T-cell (primary cell): Measurements from ENCODE around the gene NDRG2. TPM values are rescaled to one million over a fixed set of nuclear protein-coding genes. Genes with fewer than 3 reads are reported as not detected.
A peak's percentile ranks its signal among the peaks of the same experiment; 100 is the strongest.
"Not testable (repeated sequence)": the region's sequence is repeated elsewhere in the genome, so short reads cannot be mapped to it uniquely, and the experiment has no call there.

ENCODE experiments used
- ATAC-seq, 4 experiments: fragments of 200-7000 bp in 3 of 4; fragments of 150-1000 bp in 1 of 4; cut with Tn5 transposase; replicated peaks in 1 of 4; 1 replicate in 3 of 4; 2 replicates in 1 of 4; pipeline ENCODE4 v1.10.0; 2021; ENCODE audit warnings: moderate library complexity in 3 of 4, mild to moderate bottlenecking in 2 of 4, moderate number of reproducible peaks in 1 of 4
- CTCF ChIA-PET, 2 donors: fragments of 300-600 bp; sonication (Branson Sonifier 250); formaldehyde crosslinking; loops; one replicate each; lab custom pipeline; 2022; ENCODE audit warnings: antibody characterized with exemption in 2 of 2; lab: Charles Lee
- POLR2A ChIA-PET, 2 donors: fragments of 300-600 bp; sonication (Branson Sonifier 250); formaldehyde crosslinking; loops; one replicate each; lab custom pipeline; 2022; ENCODE audit warnings: antibody characterized with exemption in 2 of 2; lab: Charles Lee
- DNase-seq, 35 experiments: peaks; one replicate each; pipeline versions ENCODE4 v3.0.0 to v3.0.0-alpha.2; 2013 to 2023
- H3K27ac ChIP-seq: one replicate; pipeline ENCODE4 v1.5.1; 2013; ENCODE audit warnings: low read length
- H3K27me3 ChIP-seq, 2 experiments: replicated peaks in 1 of 2; 1 replicate in 1 of 2; 2 replicates in 1 of 2; pipeline versions ENCODE4 v1.6.1 to v1.7.0; 2013; ENCODE audit warnings: low read length in 1 of 2, mixed read lengths in 1 of 2; ENCODE audit not compliant: control insufficient read depth in 2 of 2, insufficient read depth in 2 of 2; ENCODE audit errors: extremely low read depth in 1 of 2
- H3K36me3 ChIP-seq, 2 donors: 1 replicate in 1 of 2; 2 replicates in 1 of 2; pipeline versions ENCODE4 v1.6.1 to v1.7.0; 2013; ENCODE audit warnings: low read length in 1 of 2; ENCODE audit not compliant: control insufficient read depth in 2 of 2, insufficient read depth in 1 of 2; ENCODE audit errors: extremely low read depth in 1 of 2
- H3K4me1 ChIP-seq, 2 experiments: 1 replicate in 1 of 2; 2 replicates in 1 of 2; pipeline versions ENCODE4 v1.6.1 to v1.7.0; 2013; ENCODE audit warnings: low read length in 2 of 2, mixed read lengths in 1 of 2; ENCODE audit not compliant: insufficient read depth in 2 of 2, control insufficient read depth in 1 of 2; ENCODE audit errors: extremely low read depth in 1 of 2
- H3K4me3 ChIP-seq, 2 donors: 1 replicate in 1 of 2; 2 replicates in 1 of 2; pipeline versions ENCODE4 v1.5.1 to v1.7.0; 2013; ENCODE audit warnings: mild to moderate bottlenecking in 2 of 2, low read length in 1 of 2, moderate library complexity in 1 of 2; ENCODE audit not compliant: control insufficient read depth in 1 of 2; ENCODE audit errors: extremely low read depth in 1 of 2
- H3K9me3 ChIP-seq: 2 replicates; pipeline ENCODE4 v1.7.0; 2013
- H3K27ac Mint-ChIP-seq, 2 donors: one replicate each; pipeline ENCODE4 v1.8.0; 2020 to 2021; ENCODE audit warnings: mild to moderate bottlenecking in 2 of 2, mixed read lengths in 2 of 2
- H3K27me3 Mint-ChIP-seq, 2 donors: one replicate each; pipeline ENCODE4 v1.8.0; 2021 to 2022; ENCODE audit warnings: mixed read lengths in 2 of 2
- H3K36me3 Mint-ChIP-seq: one replicate; pipeline ENCODE4 v1.8.0; 2021; ENCODE audit warnings: mixed read lengths
- H3K4me1 Mint-ChIP-seq, 3 donors: one replicate each; pipeline ENCODE4 v1.8.0; 2020 to 2022; ENCODE audit warnings: mixed read lengths in 3 of 3, mild to moderate bottlenecking in 1 of 3
- H3K4me3 Mint-ChIP-seq, 3 donors: one replicate each; pipeline ENCODE4 v1.8.0; 2020 to 2022; ENCODE audit warnings: mild to moderate bottlenecking in 3 of 3, mixed read lengths in 3 of 3, moderate library complexity in 3 of 3
- H3K9me3 Mint-ChIP-seq, 3 donors: one replicate each; pipeline ENCODE4 v1.8.0; 2020 to 2022; ENCODE audit warnings: mixed read lengths in 3 of 3
- WGBS: methylation state at CpG from one replicate; pipeline ENCODE4 v1.1.5; 2013; ENCODE audit warnings: missing lambda C conversion rate; ENCODE audit not compliant: insufficient coverage; 5-methylcytosine and 5-hydroxymethylcytosine counted together
- total RNA-seq, 35 experiments: library from RNA in 6 of 35; stranded (reverse) in 6 of 35; fragments of 120-200 nt in 1 of 35; gene quantifications; one replicate each; pipeline versions ENCODE4 v1.2.1 to v1.2.4 and lab custom pipeline; 2013 to 2026

Gene NDRG2
- total RNA-seq, 5 donors from 2014 or later (not counting 1 experiment from before 2014, with no cell fraction given): 26.1 to 28.2 (median 27.1) TPM

GRCh38 chr14:21016413-21017190, 8.3 kb downstream of the NDRG2 start:
- no peak for DNase-seq
- no peak overlapping the region for H3K4me3 Mint-ChIP-seq
- H3K4me3 ChIP-seq: no peak overlapping the region
- ChIA-PET CTCF (interaction anchor here (0.6 to 5.5 kb wide), 13 partner anchors 9 to 537 kb away, joined by 3 to 53 read pairs (median 5); partner anchors contain the start of gene RNASE7 (in 1 of the 2)), POLR2A (no interaction called here)
- H3K4me1 ChIP-seq: no peaks in the 10 kb centered on the region
- peaks cover 13 to 19% of the 10 kb centered on the region in 2 donors for H3K27me3 Mint-ChIP-seq
- H3K9me3 ChIP-seq: no peaks in the 10 kb centered on the region
- peaks cover 31% of the 10 kb centered on the region for H3K36me3 Mint-ChIP-seq
- no peak for ATAC-seq
- H3K27ac Mint-ChIP-seq: no peak overlapping the region
- H3K4me1 Mint-ChIP-seq: no peaks in the 10 kb centered on the region
- no peak overlapping the region for H3K27ac ChIP-seq
- peaks cover 0 to 9% of the 10 kb centered on the region in 2 experiments for H3K27me3 ChIP-seq
- H3K36me3 ChIP-seq: peaks cover 5 to 12% of the 10 kb centered on the region in 2 donors
- WGBS: 66% methylated on average over 3 of the region's 9 CpGs
- no peaks in the 10 kb centered on the region for H3K9me3 Mint-ChIP-seq

DNA sequence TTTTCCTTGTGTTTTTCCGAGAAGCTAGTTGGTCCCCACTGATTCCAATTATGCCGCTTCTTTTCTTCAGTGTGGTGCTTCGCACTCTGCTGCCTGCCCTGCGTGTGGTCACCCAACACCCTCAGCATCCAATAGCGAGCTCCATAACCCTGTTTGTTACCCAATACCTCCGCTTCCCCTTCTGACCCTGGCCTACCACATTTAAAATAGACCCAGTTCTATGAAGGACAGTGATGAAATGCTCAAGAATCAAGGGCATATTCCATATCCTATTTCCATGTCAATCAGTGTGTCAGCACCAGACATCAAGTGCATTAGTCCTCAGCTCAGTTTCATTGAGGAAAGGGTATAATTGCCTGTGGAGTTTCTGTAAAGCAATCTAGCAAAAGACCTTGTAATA, 9.5 kb downstream of the NDRG2 start:
- H3K4me1 ChIP-seq: no peaks in the 10 kb centered on the region
- no peak overlapping the region for H3K27ac ChIP-seq
- H3K4me3 Mint-ChIP-seq: no peak overlapping the region
- H3K36me3 ChIP-seq: peaks cover 5 to 12% of the 10 kb centered on the region in 2 donors
- no peaks in the 10 kb centered on the region for H3K4me1 Mint-ChIP-seq
- ChIA-PET POLR2A (interaction anchor here (1.0 to 1.4 kb wide), 4 partner anchors 11 to 89 kb away, joined by 3 to 8 read pairs (median 4); no protein-coding TSS in a partner anchor), CTCF (interaction anchor here (0.6 to 5.5 kb wide), 48 partner anchors 8 to 673 kb away, joined by 3 to 111 read pairs (median 5); partner anchors contain the start of genes RNASE13 (in 1 of the 2), RNASE7 (in 1 of the 2), SALL2 (in 1 of the 2) and SLC39A2 (in 1 of the 2))
- DNase-seq: no peak
- peaks cover 24% of the 10 kb centered on the region for H3K36me3 Mint-ChIP-seq
- H3K27ac Mint-ChIP-seq: no peak overlapping the region
- no peaks in the 10 kb centered on the region for H3K9me3 ChIP-seq
- no peak overlapping the region for H3K4me3 ChIP-seq
- peaks cover 0 to 9% of the 10 kb centered on the region in 2 experiments for H3K27me3 ChIP-seq
- H3K27me3 Mint-ChIP-seq: peaks cover 17 to 25% of the 10 kb centered on the region in 2 donors
- WGBS: 78% methylated on average over 6 of the region's 6 CpGs
- no peak for ATAC-seq
- no peaks in the 10 kb centered on the region for H3K9me3 Mint-ChIP-seq

DNA sequence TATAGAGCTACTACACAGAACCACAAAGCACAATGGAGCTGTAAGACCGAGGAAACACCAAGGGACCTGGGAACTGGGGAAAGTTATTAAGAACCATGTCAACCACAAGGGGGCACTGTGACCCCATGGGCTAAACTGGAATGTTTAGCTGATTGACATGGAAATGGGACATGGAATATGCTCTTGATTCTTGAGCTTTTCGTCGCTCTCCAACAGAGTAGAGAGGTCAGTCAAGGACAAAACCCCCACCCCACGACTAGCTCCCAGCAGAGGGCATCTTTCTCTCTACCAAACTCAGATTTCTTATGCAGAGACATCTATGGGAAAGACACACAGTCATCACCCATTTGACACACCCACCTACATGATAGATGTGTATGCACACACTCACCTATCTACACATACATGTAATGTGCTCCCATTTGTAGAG, 10.1 kb downstream of the NDRG2 start:
- Mint-ChIP-seq H3K36me3 (peaks cover 24% of the 10 kb centered on the region), H3K9me3 (no peaks in the 10 kb centered on the region), H3K27ac (no peak overlapping the region), H3K4me3 (no peak overlapping the region), H3K4me1 (no peaks in the 10 kb centered on the region), H3K27me3 (peaks cover 17 to 25% of the 10 kb centered on the region in 2 donors)
- Histone ChIP-seq H3K27me3 (peaks cover 0 to 9% of the 10 kb centered on the region in 2 experiments), H3K9me3 (no peaks in the 10 kb centered on the region), H3K4me3 (no peak overlapping the region), H3K27ac (no peak overlapping the region), H3K4me1 (no peaks in the 10 kb centered on the region), H3K36me3 (peaks cover 5 to 12% of the 10 kb centered on the region in 2 donors)
- DNase-seq (peak; percentile 23 to 91 (median 73)), ATAC-seq (peak; percentile 68 to 87 (median 79))
- ChIA-PET CTCF (interaction anchor here (0.5 to 5.5 kb wide), 54 partner anchors 8 to 673 kb away, joined by 3 to 111 read pairs (median 4); partner anchors contain the start of genes RNASE13 (in 1 of the 2), RNASE7 (in 1 of the 2), SLC39A2 (in 1 of the 2) and TMEM253 (in 1 of the 2)), POLR2A (interaction anchor here (0.6 to 1.4 kb wide), 5 partner anchors 11 to 90 kb away, joined by 3 to 8 read pairs (median 3); no protein-coding TSS in a partner anchor)
- 10% methylated on average over 2 of the region's 4 CpGs for WGBS

- no peaks in the 10 kb centered on the region for H3K4me1 Mint-ChIP-seq
- no peaks in the 10 kb centered on the region for H3K9me3 Mint-ChIP-seq
- H3K27me3 Mint-ChIP-seq: peaks cover 17 to 25% of the 10 kb centered on the region in 2 donors
Observed at GRCh38 chr14:21011136-21011535, 13.7 kb downstream of the NDRG2 start.

GRCh38 chr14:21009721-21010120, 15.1 kb downstream of the NDRG2 start:
- H3K36me3 ChIP-seq, H3K9me3 Mint-ChIP-seq, H3K27ac Mint-ChIP-seq, H3K36me3 Mint-ChIP-seq, H3K27me3 ChIP-seq, H3K4me3 ChIP-seq, H3K4me1 ChIP-seq, DNase-seq, ATAC-seq, POLR2A ChIA-PET, H3K4me1 Mint-ChIP-seq, H3K27ac ChIP-seq, H3K9me3 ChIP-seq, H3K4me3 Mint-ChIP-seq: not testable (repeated sequence)
- WGBS: no CpG with 5 or more reads among the region's 3 CpGs
- H3K27me3 Mint-ChIP-seq: peaks cover 17 to 25% of the 10 kb centered on the region in 2 donors
- CTCF ChIA-PET: interaction anchor here in 1 of 2 donors (0.7 to 1.1 kb wide), 3 partner anchors 10 to 95 kb away, joined by 3 read pairs; no protein-coding TSS in a partner anchor

More at GRCh38 chr14:21011136-21011535, 13.7 kb downstream of the NDRG2 start:
- no peak overlapping the region for H3K4me3 Mint-ChIP-seq
- DNase-seq (no peak), ATAC-seq (no peak)
- POLR2A ChIA-PET: no interaction called here
- WGBS: no CpG with 5 or more reads among the region's 1 CpG
- Histone ChIP-seq H3K27ac (no peak overlapping the region), H3K4me1 (no peaks in the 10 kb centered on the region), H3K9me3 (no peaks in the 10 kb centered on the region), H3K27me3 (peaks cover 0 to 9% of the 10 kb centered on the region in 2 experiments), H3K36me3 (no peaks in the 10 kb centered on the region), H3K4me3 (no peak overlapping the region)
- H3K36me3 Mint-ChIP-seq: no peaks in the 10 kb centered on the region
- no peak overlapping the region for H3K27ac Mint-ChIP-seq
- CTCF ChIA-PET: interaction anchor here (1.1 to 2.1 kb wide), 5 partner anchors 29 to 94 kb away, joined by 3 to 7 read pairs (median 4); no protein-coding TSS in a partner anchor

GRCh38 chr14:21003788-21004346, 21.0 kb downstream of the NDRG2 start:
- Mint-ChIP-seq H3K36me3 (no peaks in the 10 kb centered on the region), H3K27ac (no peak overlapping the region), H3K27me3 (no peaks in the 10 kb centered on the region), H3K4me3 (no peak overlapping the region), H3K9me3 (no peaks in the 10 kb centered on the region), H3K4me1 (no peaks in the 10 kb centered on the region)
- ChIA-PET CTCF (interaction anchor here (0.6 to 3.0 kb wide), 2 partner anchors 11 to 25 kb away, joined by 3 to 22 read pairs; no protein-coding TSS in a partner anchor), POLR2A (interaction anchor here in 1 of 2 donors (0.6 kb wide), 1 partner anchor 13 kb away, joined by 4 read pairs; no protein-coding TSS in a partner anchor)
- Histone ChIP-seq H3K4me1 (no peaks in the 10 kb centered on the region), H3K9me3 (no peaks in the 10 kb centered on the region), H3K4me3 (no peak overlapping the region), H3K36me3 (no peaks in the 10 kb centered on the region), H3K27me3 (no peaks in the 10 kb centered on the region), H3K27ac (no peak overlapping the region)
- ATAC-seq (no peak), DNase-seq (no peak)
- 96% methylated on average over 4 of the region's 14 CpGs for WGBS
